Measurements from ENCODE around the gene POLR2C.

POLR2C gene

GRCh38 chr16:57517397-57518367, 55.2 kb downstream of the POLR2C start:
- Histone ChIP-seq H3K36me3 (ENCODE audit: control insufficient read depth, insufficient read depth, low read length) (no peaks in the 10 kb centered on the region), H3K4me3 (ENCODE audit: low read depth, low read length) (no peak overlapping the region), H3K4me2 (ENCODE audit: low read length) (no peak overlapping the region), H3K27ac (no peak overlapping the region), H3K9me3 (ENCODE audit: control insufficient read depth, low read length) (no peaks in the 10 kb centered on the region), H3K79me2 (no peaks in the 10 kb centered on the region), H2AFZ (no peak overlapping the region), H3K4me1 (no peaks in the 10 kb centered on the region), H3K27me3 (ENCODE audit: control insufficient read depth, insufficient read depth, low read length) (no peaks in the 10 kb centered on the region), H3K9ac (no peak overlapping the region)
- TF ChIP-seq, protein P1, sequence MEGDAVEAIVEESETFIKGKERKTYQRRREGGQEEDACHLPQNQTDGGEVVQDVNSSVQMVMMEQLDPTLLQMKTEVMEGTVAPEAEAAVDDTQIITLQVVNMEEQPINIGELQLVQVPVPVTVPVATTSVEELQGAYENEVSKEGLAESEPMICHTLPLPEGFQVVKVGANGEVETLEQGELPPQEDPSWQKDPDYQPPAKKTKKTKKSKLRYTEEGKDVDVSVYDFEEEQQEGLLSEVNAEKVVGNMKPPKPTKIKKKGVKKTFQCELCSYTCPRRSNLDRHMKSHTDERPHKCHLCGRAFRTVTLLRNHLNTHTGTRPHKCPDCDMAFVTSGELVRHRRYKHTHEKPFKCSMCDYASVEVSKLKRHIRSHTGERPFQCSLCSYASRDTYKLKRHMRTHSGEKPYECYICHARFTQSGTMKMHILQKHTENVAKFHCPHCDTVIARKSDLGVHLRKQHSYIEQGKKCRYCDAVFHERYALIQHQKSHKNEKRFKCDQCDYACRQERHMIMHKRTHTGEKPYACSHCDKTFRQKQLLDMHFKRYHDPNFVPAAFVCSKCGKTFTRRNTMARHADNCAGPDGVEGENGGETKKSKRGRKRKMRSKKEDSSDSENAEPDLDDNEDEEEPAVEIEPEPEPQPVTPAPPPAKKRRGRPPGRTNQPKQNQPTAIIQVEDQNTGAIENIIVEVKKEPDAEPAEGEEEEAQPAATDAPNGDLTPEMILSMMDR (IDR thresholded peaks at IDR 0.05): no peak

DNA sequence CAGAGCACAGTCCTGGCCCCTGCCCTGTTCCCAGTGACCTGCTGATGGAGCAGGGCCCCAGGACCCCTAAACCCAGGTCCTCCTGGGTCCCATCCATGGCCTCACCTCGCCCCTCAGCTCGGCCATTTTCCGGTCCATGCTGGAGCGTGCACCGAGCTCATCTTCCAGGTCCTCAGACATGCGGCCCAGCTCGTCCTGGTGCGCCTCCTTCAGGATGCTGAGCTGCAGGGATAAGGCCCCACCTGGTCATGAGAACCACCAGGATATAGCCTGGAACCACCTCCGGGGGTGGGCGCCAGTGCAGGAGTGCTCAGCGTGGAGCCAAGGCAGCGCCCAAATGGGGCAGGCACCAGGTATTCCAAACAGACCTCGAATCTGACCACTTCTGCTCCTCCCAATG, 56.0 kb downstream of the POLR2C start:
- H3K4me3 ChIP-seq (ENCODE audit: low read depth, low read length): no peak overlapping the region
- no peaks in the 10 kb centered on the region for H3K4me1 ChIP-seq
- H3K36me3 ChIP-seq (ENCODE audit: control insufficient read depth, insufficient read depth, low read length): no peaks in the 10 kb centered on the region
- TF ChIP-seq, protein P1 (IDR thresholded peaks at IDR 0.05): no peak
- H3K9ac ChIP-seq: no peak overlapping the region
- H3K9me3 ChIP-seq (ENCODE audit: control insufficient read depth, low read length): no peaks in the 10 kb centered on the region
- no peak overlapping the region for H2AFZ ChIP-seq
- H3K79me2 ChIP-seq: no peaks in the 10 kb centered on the region
- H3K27me3 ChIP-seq (ENCODE audit: control insufficient read depth, insufficient read depth, low read length): no peaks in the 10 kb centered on the region
- no peak overlapping the region for H3K4me2 ChIP-seq (ENCODE audit: low read length)
- no peak overlapping the region for H3K27ac ChIP-seq

DNA sequence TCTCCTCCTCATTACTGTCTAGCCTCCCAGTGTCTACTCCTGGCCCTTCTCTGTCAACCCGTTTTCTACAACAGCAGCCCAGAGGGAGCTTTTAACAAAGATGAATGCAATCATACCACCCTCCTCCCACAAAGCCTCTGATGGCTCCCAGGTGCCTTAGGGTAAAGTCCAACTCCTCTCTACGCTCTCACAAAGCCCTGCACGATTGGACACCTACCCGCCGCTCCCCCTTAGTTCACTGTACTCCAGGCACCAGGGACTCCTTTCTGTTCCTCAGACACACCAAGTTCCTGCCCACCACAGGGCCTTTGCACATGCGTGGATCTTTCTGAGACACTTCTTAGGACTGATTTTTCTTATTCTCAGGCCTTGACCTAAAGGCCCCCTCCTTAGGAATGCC, 56.4 kb downstream of the POLR2C start:
- Histone ChIP-seq H3K9me3 (ENCODE audit: control insufficient read depth, low read length) (no peaks in the 10 kb centered on the region), H3K27ac (no peak overlapping the region), H3K36me3 (ENCODE audit: control insufficient read depth, insufficient read depth, low read length) (no peaks in the 10 kb centered on the region), H3K27me3 (ENCODE audit: control insufficient read depth, insufficient read depth, low read length) (no peaks in the 10 kb centered on the region), H3K4me1 (no peaks in the 10 kb centered on the region), H3K4me3 (ENCODE audit: low read depth, low read length) (no peak overlapping the region), H3K79me2 (no peaks in the 10 kb centered on the region), H3K9ac (no peak overlapping the region), H2AFZ (no peak overlapping the region), H3K4me2 (ENCODE audit: low read length) (no peak overlapping the region)
- TF ChIP-seq, protein P1 (IDR thresholded peaks at IDR 0.05): no peak

GRCh38 chr16:57519796-57520360, 57.4 kb downstream of the POLR2C start:
- H3K4me3 ChIP-seq (ENCODE audit: low read depth, low read length): no peak overlapping the region
- TF ChIP-seq, protein P1 (IDR thresholded peaks at IDR 0.05): peak; percentile 99
- H3K79me2 ChIP-seq: no peaks in the 10 kb centered on the region
- no peaks in the 10 kb centered on the region for H3K9me3 ChIP-seq (ENCODE audit: control insufficient read depth, low read length)
- H3K27ac ChIP-seq: no peak overlapping the region
- no peak overlapping the region for H3K4me2 ChIP-seq (ENCODE audit: low read length)
- H3K4me1 ChIP-seq: no peaks in the 10 kb centered on the region
- no peak overlapping the region for H2AFZ ChIP-seq
- no peak overlapping the region for H3K9ac ChIP-seq
- no peaks in the 10 kb centered on the region for H3K27me3 ChIP-seq (ENCODE audit: control insufficient read depth, insufficient read depth, low read length)
- no peaks in the 10 kb centered on the region for H3K36me3 ChIP-seq (ENCODE audit: control insufficient read depth, insufficient read depth, low read length)

Data from parathyroid adenoma (tissue), 2 donors.